Mesothelial cell of epicardium (in vitro differentiated cells): Measurements from ENCODE around the gene CSMD2. TPM values are rescaled to one million over a fixed set of nuclear protein-coding genes. Genes with fewer than 3 reads are reported as not detected.

ENCODE experiments used
- DNase-seq, 2 experiments: peaks; one replicate each; pipeline ENCODE4 v3.0.0; 2021; ENCODE audit warnings: low spot score in 2 of 2; ENCODE audit not compliant: unreplicated experiment in 2 of 2
- H3K27ac Mint-ChIP-seq: 2 replicates; pipeline ENCODE4 v1.8.0; 2021; ENCODE audit warnings: mixed read lengths
- H3K27me3 Mint-ChIP-seq: 2 replicates; pipeline ENCODE4 v1.8.0; 2021; ENCODE audit warnings: low read depth, mixed read lengths
- H3K36me3 Mint-ChIP-seq: 2 replicates; pipeline ENCODE4 v1.8.0; 2021; ENCODE audit warnings: mixed read lengths
- H3K4me1 Mint-ChIP-seq: 2 replicates; pipeline ENCODE4 v1.8.0; 2021; ENCODE audit warnings: mixed read lengths
- H3K4me3 Mint-ChIP-seq: 2 replicates; pipeline ENCODE4 v1.8.0; 2021; ENCODE audit warnings: mild to moderate bottlenecking, moderate library complexity, mixed read lengths
- H3K9me3 Mint-ChIP-seq: 2 replicates; pipeline ENCODE4 v1.8.0; 2021; ENCODE audit warnings: mixed read lengths
- CTCF ChIP-seq: fragments of 200-600 bp; sonication (generic); IDR thresholded peaks from one replicate; pipeline ENCODE4 v1.5.0; 2021; ENCODE audit warnings: antibody characterized with exemption; ENCODE audit not compliant: unreplicated experiment
- total RNA-seq: library from RNA; stranded (reverse); gene quantifications from 3 replicates; pipeline ENCODE4 v1.2.1, GENCODE V29; 2021

The CSMD2 gene
- total RNA-seq, 1 donor from 2014 or later = 1.9 TPM

- H3K36me3 Mint-ChIP-seq = no peaks in the 10 kb centered on the region
These were observed 159.7 kb downstream of the CSMD2 start for GRCh38 chr1:34005309-34005708.

GRCh38 chr1:34002810-34003209 is 162.2 kb downstream of the CSMD2 start:
- no peak for DNase-seq
- TF ChIP-seq CTCF = no peak
- peaks cover 40% of the 10 kb centered on the region for H3K27me3 Mint-ChIP-seq
- no peaks in the 10 kb centered on the region for H3K4me1 Mint-ChIP-seq
- no peaks in the 10 kb centered on the region for H3K36me3 Mint-ChIP-seq
- no peak overlapping the region for H3K4me3 Mint-ChIP-seq
- no peak overlapping the region for H3K27ac Mint-ChIP-seq
- H3K9me3 Mint-ChIP-seq = no peaks in the 10 kb centered on the region

More at GRCh38 chr1:34005309-34005708, 159.7 kb downstream of the CSMD2 start:
- Mint-ChIP-seq H3K9me3 (no peaks in the 10 kb centered on the region), H3K27me3 (peaks cover 38% of the 10 kb centered on the region), H3K4me3 (no peak overlapping the region), H3K4me1 (no peaks in the 10 kb centered on the region), H3K27ac (no peak overlapping the region)
- TF ChIP-seq CTCF = no peak
- no peak for DNase-seq

DNA sequence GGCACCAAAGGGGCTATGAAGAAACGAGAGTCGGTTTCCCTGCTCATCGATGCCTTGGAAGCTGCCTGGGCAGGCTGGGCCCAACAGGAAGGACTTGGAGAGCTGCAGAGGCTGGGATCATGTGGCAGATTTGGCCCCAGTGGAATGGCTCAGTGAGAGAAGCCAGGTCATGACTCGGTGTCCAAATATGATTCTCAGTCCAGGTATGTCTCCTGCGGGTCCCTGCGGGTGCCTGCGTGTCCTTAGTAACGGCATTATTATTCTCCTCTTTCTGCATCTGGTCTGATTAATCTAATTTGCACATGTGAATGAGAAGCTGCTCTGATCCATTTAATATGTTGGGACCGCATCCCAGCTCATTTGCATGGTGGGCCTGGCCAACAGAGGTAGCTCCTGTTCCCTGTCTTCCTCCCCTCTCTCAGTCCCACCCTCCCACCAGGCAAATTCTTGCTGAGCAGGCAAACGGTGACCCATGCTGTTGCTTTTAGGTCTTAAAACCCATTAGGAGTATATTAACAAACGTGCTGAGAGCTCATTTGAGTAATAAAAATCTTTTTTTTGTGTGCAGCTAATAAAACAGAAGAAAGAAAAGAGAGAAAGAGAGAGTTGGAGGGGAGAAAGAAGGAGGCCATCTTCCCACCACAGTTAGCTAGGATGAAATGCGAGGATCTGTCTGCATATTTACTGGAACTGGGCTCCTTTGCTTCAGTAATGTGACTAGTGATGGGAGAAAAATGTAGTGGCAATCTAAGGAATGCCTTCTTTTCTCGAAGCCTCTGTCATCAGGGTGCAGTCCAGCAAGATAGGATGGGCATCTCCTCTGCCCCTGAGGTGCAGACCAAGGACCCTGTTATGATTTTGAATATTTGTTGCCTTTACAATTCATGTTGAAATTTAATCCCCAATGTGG is 167.6 kb downstream of the CSMD2 start:
- DNase-seq = no peak
- Mint-ChIP-seq H3K36me3 (no peaks in the 10 kb centered on the region), H3K27ac (no peak overlapping the region), H3K9me3 (no peaks in the 10 kb centered on the region), H3K27me3 (peaks cover 49% of the 10 kb centered on the region), H3K4me3 (no peak overlapping the region), H3K4me1 (no peaks in the 10 kb centered on the region)
- no peak for TF ChIP-seq CTCF

DNA sequence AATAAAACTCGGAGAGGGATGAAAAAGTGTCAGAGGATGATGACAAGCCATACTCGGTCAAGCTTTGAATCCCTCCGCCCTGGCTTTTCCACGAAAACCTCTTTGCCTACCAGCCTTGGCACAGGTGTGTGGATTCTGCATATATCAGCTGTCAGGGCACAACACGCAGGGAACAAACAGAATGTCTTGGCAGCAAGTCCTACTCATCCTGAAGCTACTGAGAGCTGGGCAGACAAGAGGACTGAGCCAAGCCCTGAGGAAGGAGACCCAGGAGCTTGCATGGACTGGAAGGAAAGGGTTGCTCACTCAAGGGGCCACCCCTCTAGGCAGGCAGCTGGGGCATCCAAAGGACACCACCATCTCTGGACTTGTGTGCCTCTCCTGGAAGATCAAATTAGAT is 168.7 kb downstream of the CSMD2 start:
- no peaks in the 10 kb centered on the region for H3K4me1 Mint-ChIP-seq
- no peak for TF ChIP-seq CTCF
- H3K27ac Mint-ChIP-seq = no peak overlapping the region
- peaks cover 50% of the 10 kb centered on the region for H3K27me3 Mint-ChIP-seq
- no peak for DNase-seq
- no peaks in the 10 kb centered on the region for H3K36me3 Mint-ChIP-seq
- no peak overlapping the region for H3K4me3 Mint-ChIP-seq
- H3K9me3 Mint-ChIP-seq = no peaks in the 10 kb centered on the region

GRCh38 chr1:33993301-33993700 is 171.7 kb downstream of the CSMD2 start:
- H3K27ac Mint-ChIP-seq = no peak overlapping the region
- H3K4me3 Mint-ChIP-seq = no peak overlapping the region
- no peak for DNase-seq
- H3K36me3 Mint-ChIP-seq = no peaks in the 10 kb centered on the region
- no peak for TF ChIP-seq CTCF
- no peaks in the 10 kb centered on the region for H3K4me1 Mint-ChIP-seq
- peaks cover 42% of the 10 kb centered on the region for H3K27me3 Mint-ChIP-seq
- no peaks in the 10 kb centered on the region for H3K9me3 Mint-ChIP-seq
